ENCODE data around the gene TMEM248. TPM values are rescaled to one million over a fixed set of nuclear protein-coding genes. Genes with fewer than 3 reads are reported as not detected.
"Not testable (repeated sequence)": the region's sequence is repeated elsewhere in the genome, so short reads cannot be mapped to it uniquely, and the experiment has no call there.

Gene TMEM248
- total RNA-seq, 1 donor from 2014 or later = 85.1 TPM

- H3K36me3 Mint-ChIP-seq = peaks cover 8% of the 10 kb centered on the region
- H3K4me1 Mint-ChIP-seq = peaks cover 7% of the 10 kb centered on the region
- no peak overlapping the region for H3K27ac Mint-ChIP-seq
- no peaks in the 10 kb centered on the region for H3K27me3 Mint-ChIP-seq (ENCODE audit: low read depth)
- peaks cover 4% of the 10 kb centered on the region for H3K9me3 Mint-ChIP-seq
- DNase-seq (ENCODE audit: low spot score in 2 of 2, unreplicated experiment in 2 of 2) = no peak
- TF ChIP-seq, protein P1, sequence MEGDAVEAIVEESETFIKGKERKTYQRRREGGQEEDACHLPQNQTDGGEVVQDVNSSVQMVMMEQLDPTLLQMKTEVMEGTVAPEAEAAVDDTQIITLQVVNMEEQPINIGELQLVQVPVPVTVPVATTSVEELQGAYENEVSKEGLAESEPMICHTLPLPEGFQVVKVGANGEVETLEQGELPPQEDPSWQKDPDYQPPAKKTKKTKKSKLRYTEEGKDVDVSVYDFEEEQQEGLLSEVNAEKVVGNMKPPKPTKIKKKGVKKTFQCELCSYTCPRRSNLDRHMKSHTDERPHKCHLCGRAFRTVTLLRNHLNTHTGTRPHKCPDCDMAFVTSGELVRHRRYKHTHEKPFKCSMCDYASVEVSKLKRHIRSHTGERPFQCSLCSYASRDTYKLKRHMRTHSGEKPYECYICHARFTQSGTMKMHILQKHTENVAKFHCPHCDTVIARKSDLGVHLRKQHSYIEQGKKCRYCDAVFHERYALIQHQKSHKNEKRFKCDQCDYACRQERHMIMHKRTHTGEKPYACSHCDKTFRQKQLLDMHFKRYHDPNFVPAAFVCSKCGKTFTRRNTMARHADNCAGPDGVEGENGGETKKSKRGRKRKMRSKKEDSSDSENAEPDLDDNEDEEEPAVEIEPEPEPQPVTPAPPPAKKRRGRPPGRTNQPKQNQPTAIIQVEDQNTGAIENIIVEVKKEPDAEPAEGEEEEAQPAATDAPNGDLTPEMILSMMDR (IDR thresholded peaks at IDR 0.05; ENCODE audit: unreplicated experiment) = no peak
- H3K4me3 Mint-ChIP-seq = no peak overlapping the region
Observed at GRCh38 chr7:66967029-66967428, 46.0 kb downstream of the TMEM248 start.

- not testable (repeated sequence) for H3K9me3 Mint-ChIP-seq; DNase-seq (ENCODE audit: low spot score in 2 of 2, unreplicated experiment in 2 of 2); H3K4me1 Mint-ChIP-seq; H3K27ac Mint-ChIP-seq; H3K36me3 Mint-ChIP-seq; H3K4me3 Mint-ChIP-seq; H3K27me3 Mint-ChIP-seq (ENCODE audit: low read depth)
Observed at GRCh38 chr7:66969001-66969400, 48.0 kb downstream of the TMEM248 start.

- TF ChIP-seq, protein P1 (IDR thresholded peaks at IDR 0.05; ENCODE audit: unreplicated experiment) = no peak
- Mint-ChIP-seq H3K9me3 (no peaks in the 10 kb centered on the region), H3K36me3 (no peaks in the 10 kb centered on the region), H3K4me1 (no peaks in the 10 kb centered on the region), H3K27ac (no peak overlapping the region), H3K27me3 (ENCODE audit: low read depth) (no peaks in the 10 kb centered on the region), H3K4me3 (no peak overlapping the region)
- DNase-seq (ENCODE audit: low spot score in 2 of 2, unreplicated experiment in 2 of 2) = no peak
Observed at GRCh38 chr7:66970310-66970709, 49.3 kb downstream of the TMEM248 start.

DNA sequence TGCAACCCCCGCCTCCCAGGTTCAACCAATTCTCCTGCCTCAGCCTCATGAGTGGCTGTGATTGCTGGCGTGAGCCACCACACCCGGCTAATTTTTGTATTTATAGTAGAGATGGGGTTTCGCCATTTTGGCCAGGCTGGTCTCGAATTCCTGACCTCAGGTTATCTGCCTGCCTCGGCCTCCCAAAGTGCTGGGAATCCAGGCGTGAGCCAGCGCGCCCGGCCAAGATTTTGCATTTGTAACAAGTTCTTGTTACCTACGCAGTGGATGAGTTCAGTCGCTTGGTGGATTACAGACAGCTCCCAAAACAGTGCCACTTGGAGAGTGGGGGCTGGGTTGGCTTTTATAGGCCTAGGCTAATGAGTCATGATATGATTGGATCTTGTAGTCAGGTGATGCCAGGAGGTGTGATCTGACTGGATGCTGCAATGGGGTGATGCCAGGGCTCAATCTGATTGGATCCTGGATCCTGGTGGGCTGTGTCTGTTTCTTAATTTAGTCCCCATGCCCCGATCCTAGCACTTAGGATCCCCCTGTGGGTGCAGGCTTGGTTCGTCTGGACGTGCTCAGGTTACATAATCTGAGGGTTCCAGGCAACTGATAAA, 54.1 kb downstream of the TMEM248 start:
- no peak for DNase-seq (ENCODE audit: low spot score in 2 of 2, unreplicated experiment in 2 of 2)
- no peaks in the 10 kb centered on the region for H3K27me3 Mint-ChIP-seq (ENCODE audit: low read depth)
- TF ChIP-seq, protein P1 (IDR thresholded peaks at IDR 0.05; ENCODE audit: unreplicated experiment) = no peak
- H3K4me1 Mint-ChIP-seq = no peaks in the 10 kb centered on the region
- H3K9me3 Mint-ChIP-seq = peaks cover 5% of the 10 kb centered on the region
- no peak overlapping the region for H3K4me3 Mint-ChIP-seq
- no peak overlapping the region for H3K27ac Mint-ChIP-seq
- H3K36me3 Mint-ChIP-seq = no peaks in the 10 kb centered on the region

DNA sequence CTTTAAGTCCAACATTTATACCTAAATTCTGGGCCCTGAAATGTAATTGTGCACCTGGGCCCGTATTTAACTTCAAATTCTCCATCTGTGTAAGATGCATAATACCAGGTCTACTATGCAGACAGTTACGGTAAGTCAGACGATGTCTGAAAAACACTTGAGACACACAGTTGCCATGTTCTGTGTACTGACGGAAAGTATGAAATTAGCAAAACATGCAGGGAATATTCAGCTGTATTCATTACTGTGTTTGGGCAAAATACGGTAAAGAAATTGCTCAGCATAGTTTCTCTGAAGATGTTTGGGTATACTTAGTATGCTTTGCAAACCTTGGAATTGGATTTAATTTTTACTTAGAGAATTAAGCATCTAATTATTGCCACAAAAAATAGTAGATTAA, 57.3 kb downstream of the TMEM248 start:
- not testable (repeated sequence) for DNase-seq (ENCODE audit: low spot score in 2 of 2, unreplicated experiment in 2 of 2); H3K4me1 Mint-ChIP-seq; H3K27me3 Mint-ChIP-seq (ENCODE audit: low read depth); H3K27ac Mint-ChIP-seq; H3K36me3 Mint-ChIP-seq; H3K4me3 Mint-ChIP-seq
- peaks cover 15% of the 10 kb centered on the region for H3K9me3 Mint-ChIP-seq

GRCh38 chr7:66979013-66979412, 58.0 kb downstream of the TMEM248 start:
- H3K4me1 Mint-ChIP-seq; H3K27ac Mint-ChIP-seq; H3K27me3 Mint-ChIP-seq (ENCODE audit: low read depth); DNase-seq (ENCODE audit: low spot score in 2 of 2, unreplicated experiment in 2 of 2); H3K4me3 Mint-ChIP-seq; H3K36me3 Mint-ChIP-seq: not testable (repeated sequence)
- H3K9me3 Mint-ChIP-seq = peaks cover 15% of the 10 kb centered on the region

GRCh38 chr7:66980336-66980735, 59.3 kb downstream of the TMEM248 start:
- H3K27me3 Mint-ChIP-seq (ENCODE audit: low read depth); H3K36me3 Mint-ChIP-seq; H3K27ac Mint-ChIP-seq; DNase-seq (ENCODE audit: low spot score in 2 of 2, unreplicated experiment in 2 of 2); H3K4me3 Mint-ChIP-seq; H3K4me1 Mint-ChIP-seq: not testable (repeated sequence)
- peaks cover 15% of the 10 kb centered on the region for H3K9me3 Mint-ChIP-seq

DNA sequence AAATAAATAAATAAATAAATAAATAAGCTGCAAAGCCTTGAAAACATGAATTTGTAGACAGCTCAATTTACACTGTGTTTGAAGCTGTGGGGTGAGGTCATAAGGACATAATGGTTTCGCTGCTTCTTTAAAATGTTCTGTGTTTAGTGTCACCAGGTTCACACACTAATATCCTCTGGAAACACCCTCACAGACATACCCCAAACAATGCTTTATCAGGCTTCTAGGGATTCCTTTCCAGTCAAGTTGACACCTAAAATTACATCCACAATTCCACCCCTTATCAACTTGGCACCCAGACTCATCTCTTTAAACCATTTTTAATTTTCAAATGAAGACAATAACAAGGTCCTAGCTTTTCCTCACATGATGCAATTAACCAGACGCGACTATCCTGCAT, 68.5 kb downstream of the TMEM248 start:
- not testable (repeated sequence) for H3K9me3 Mint-ChIP-seq, H3K4me1 Mint-ChIP-seq

DNA sequence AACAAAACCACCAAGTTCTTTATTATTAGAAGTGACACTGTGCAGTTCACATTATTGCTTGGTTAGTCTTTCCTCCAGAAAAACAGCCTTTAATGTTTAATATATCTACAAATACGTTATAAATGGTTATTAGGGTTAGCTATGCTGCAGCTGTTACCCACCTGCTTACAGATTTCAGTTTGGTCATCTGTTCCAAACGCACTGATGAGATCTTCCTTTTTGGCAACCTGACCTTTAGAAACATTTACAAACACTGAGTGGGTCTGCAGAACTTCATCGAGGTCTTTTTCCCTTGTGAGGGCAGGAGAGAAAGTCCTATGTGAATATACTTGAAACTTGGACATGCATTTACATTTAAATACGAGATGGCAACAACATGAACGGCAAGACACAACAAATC, 73.0 kb downstream of the TMEM248 start:
- not testable (repeated sequence) for DNase-seq (ENCODE audit: low spot score in 2 of 2, unreplicated experiment in 2 of 2); H3K27me3 Mint-ChIP-seq (ENCODE audit: low read depth); H3K9me3 Mint-ChIP-seq
- Mint-ChIP-seq H3K27ac (peak overlapping the region; percentile 100), H3K4me1 (peaks cover 13% of the 10 kb centered on the region), H3K4me3 (peak overlapping the region; percentile 100), H3K36me3 (peaks cover 10% of the 10 kb centered on the region)

More for the DNA sequence above, 68.5 kb downstream of the TMEM248 start:
- H3K4me3 Mint-ChIP-seq; H3K27me3 Mint-ChIP-seq (ENCODE audit: low read depth); DNase-seq (ENCODE audit: low spot score in 2 of 2, unreplicated experiment in 2 of 2); H3K27ac Mint-ChIP-seq: not testable (repeated sequence)
- H3K36me3 Mint-ChIP-seq = peaks cover 23% of the 10 kb centered on the region

- H3K27ac Mint-ChIP-seq = peak overlapping the region; percentile 100
- H3K27me3 Mint-ChIP-seq (ENCODE audit: low read depth); H3K9me3 Mint-ChIP-seq: not testable (repeated sequence)
- peaks cover 10% of the 10 kb centered on the region for H3K36me3 Mint-ChIP-seq
- H3K4me1 Mint-ChIP-seq = peaks cover 13% of the 10 kb centered on the region
- DNase-seq (ENCODE audit: low spot score in 2 of 2, unreplicated experiment in 2 of 2) = peak in 1 of 2 experiments; percentile 51
- peak overlapping the region; percentile 100 for H3K4me3 Mint-ChIP-seq
Observed at GRCh38 chr7:66994691-66995049, 73.6 kb downstream of the TMEM248 start.

DNA sequence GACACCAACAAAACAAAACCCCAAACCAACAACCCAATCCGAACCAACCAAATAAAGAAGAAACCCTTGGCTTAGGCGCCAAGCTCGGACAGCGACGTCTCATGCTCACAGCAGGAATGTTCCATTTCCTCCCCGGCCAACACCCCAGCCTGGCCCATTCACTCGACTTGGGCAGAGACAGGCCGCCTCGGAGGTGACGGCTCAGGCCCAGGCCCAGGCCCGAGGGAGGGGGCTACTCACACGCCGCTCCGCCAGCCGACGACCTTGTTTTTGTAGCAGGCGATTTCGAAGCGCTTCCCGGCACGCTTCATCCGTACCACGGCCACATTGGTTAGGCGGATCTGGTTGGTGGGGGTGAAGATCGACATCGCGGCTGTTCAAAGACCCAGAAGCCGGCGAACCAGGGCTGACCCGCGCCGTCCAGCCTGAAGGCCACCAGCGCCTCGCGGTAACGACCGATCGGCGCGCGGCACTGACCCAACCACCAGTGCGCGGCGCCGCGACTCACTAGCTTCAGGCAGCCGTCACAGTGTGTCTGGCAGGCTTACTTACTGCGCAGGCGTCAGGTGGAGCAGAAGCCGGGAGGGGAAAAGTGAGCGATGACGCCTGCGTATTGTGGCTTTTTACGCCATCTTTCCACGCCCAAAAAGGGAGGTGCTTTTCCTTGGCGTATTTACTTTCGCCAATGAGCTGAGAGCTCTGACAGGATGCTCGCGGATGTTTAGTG, 74.2 kb downstream of the TMEM248 start, which contains the start of gene SBDS:
SBDS (minus strand) TSS at position 537 of the 727 bp plus-strand sequence; CDS start at position 368, 169 bp downstream.
- H3K9me3 Mint-ChIP-seq; H3K27me3 Mint-ChIP-seq (ENCODE audit: low read depth): not testable (repeated sequence)
- peaks cover 13% of the 10 kb centered on the region for H3K4me1 Mint-ChIP-seq
- H3K36me3 Mint-ChIP-seq = peaks cover 10% of the 10 kb centered on the region
- peak within 1 kb of the TSS; percentile 100 for H3K4me3 Mint-ChIP-seq
- H3K27ac Mint-ChIP-seq = peak within 1 kb of the TSS; percentile 100
- DNase-seq (ENCODE audit: low spot score in 2 of 2, unreplicated experiment in 2 of 2) = peak; percentile 85 to 90

Measured in mesothelial cell of epicardium (in vitro differentiated cells).